DND-41 (cell line): ENCODE measurements around the gene SIX2.

Experiments used
- ATAC-seq: fragments of 200-7000 bp; cut with Tn5 transposase; 3 replicates; pipeline ENCODE4 v1.9.1; 2021; ENCODE audit warnings: low read depth; ENCODE audit not compliant: insufficient read depth
- DNase-seq: peaks from one replicate; pipeline ENCODE4 v3.0.0-alpha.2; 2020
- H2AFZ ChIP-seq: 2 replicates; pipeline ENCODE4 v1.6.0; 2012; ENCODE audit warnings: low read depth, low read length
- H3K27ac ChIP-seq: 2 replicates; pipeline ENCODE4 v1.5.1; 2012; ENCODE audit warnings: low read length, inconsistent platforms
- H3K27me3 ChIP-seq: fragments of 200-600 bp; sonication (generic); 2 replicates; pipeline ENCODE4 v1.6.0; 2012; ENCODE audit warnings: low read length, mild to moderate bottlenecking, inconsistent platforms; ENCODE audit not compliant: insufficient read depth, poor library complexity
- H3K36me3 ChIP-seq: 2 replicates; pipeline ENCODE4 v1.5.1; 2012; ENCODE audit warnings: low read length, inconsistent platforms; ENCODE audit not compliant: insufficient read depth
- H3K4me1 ChIP-seq: 2 replicates; pipeline ENCODE4 v1.5.1; 2012; ENCODE audit warnings: mild to moderate bottlenecking, low read length; ENCODE audit not compliant: insufficient read depth
- H3K4me2 ChIP-seq: 2 replicates; pipeline ENCODE4 v1.6.0; 2012; ENCODE audit warnings: mild to moderate bottlenecking, moderate library complexity, low read length, inconsistent platforms; ENCODE audit not compliant: insufficient read depth
- H3K4me3 ChIP-seq, 2 experiments: fragments of 200-600 bp in 1 of 2; shearing (Covaris generic) in 1 of 2; 2 replicates each; pipeline ENCODE4 v1.5.1; 2012 to 2016; ENCODE audit warnings: inconsistent platforms in 2 of 2, low read length in 2 of 2, mild to moderate bottlenecking in 2 of 2, low read depth in 1 of 2, moderate library complexity in 1 of 2
- H3K79me2 ChIP-seq: 2 replicates; pipeline ENCODE4 v1.6.0; 2012; ENCODE audit warnings: low read length, inconsistent platforms; ENCODE audit not compliant: insufficient read depth
- H3K9ac ChIP-seq: 2 replicates; pipeline ENCODE4 v1.6.0; 2012; ENCODE audit warnings: low read depth, mild to moderate bottlenecking, inconsistent platforms, low read length, moderate library complexity
- H3K9me3 ChIP-seq: 2 replicates; pipeline ENCODE4 v1.5.1; 2012; ENCODE audit warnings: low read length, moderate library complexity, mild to moderate bottlenecking, inconsistent platforms; ENCODE audit not compliant: insufficient read depth, severe bottlenecking
- H4K20me1 ChIP-seq: 2 replicates; pipeline ENCODE4 v1.6.0; 2012; ENCODE audit warnings: low read length; ENCODE audit not compliant: insufficient read depth
- CTCF ChIP-seq: IDR thresholded peaks from 2 replicates; pipeline ENCODE4 v1.5.1; 2012; ENCODE audit warnings: borderline replicate concordance, low read length, moderate library complexity, mild to moderate bottlenecking; ENCODE audit not compliant: poor library complexity, severe bottlenecking; ENCODE audit errors: extremely low read depth
- EZH2 ChIP-seq: IDR thresholded peaks from 3 replicates; pipeline ENCODE4 v1.6.1; 2012; ENCODE audit warnings: borderline replicate concordance, low read depth, mild to moderate bottlenecking, moderate library complexity, low read length, inconsistent platforms; ENCODE audit not compliant: severe bottlenecking

The SIX2 gene

GRCh38 chr2:45009303-45009927 is at the start of gene SIX2:
Gene SIX2 (minus strand): TSS chr2:45009452. CDS start chr2:45009110, 342 bp downstream.
- H2AFZ ChIP-seq = no peak within 1 kb of the TSS
- H3K36me3 ChIP-seq = no peaks in the 10 kb centered on the region
- H3K4me3 ChIP-seq = no peak within 1 kb of the TSS
- no peak within 1 kb of the TSS for H3K27ac ChIP-seq
- no peaks in the 10 kb centered on the region for H3K27me3 ChIP-seq
- H4K20me1 ChIP-seq = no peaks in the 10 kb centered on the region
- no peaks in the 10 kb centered on the region for H3K9me3 ChIP-seq
- no peak for TF ChIP-seq EZH2
- no peak for TF ChIP-seq CTCF
- no peaks in the 10 kb centered on the region for H3K4me1 ChIP-seq
- H3K4me2 ChIP-seq = no peak within 1 kb of the TSS
- H3K9ac ChIP-seq = no peak within 1 kb of the TSS
- no peak for ATAC-seq
- H3K79me2 ChIP-seq = no peaks in the 10 kb centered on the region
- no peak for DNase-seq

GRCh38 chr2:45055162-45055605 is 45.9 kb upstream of the SIX2 start:
- Histone ChIP-seq H3K4me3 (no peak overlapping the region), H3K27ac (no peak overlapping the region), H2AFZ (no peak overlapping the region), H3K36me3 (no peaks in the 10 kb centered on the region), H3K9me3 (no peaks in the 10 kb centered on the region), H3K79me2 (no peaks in the 10 kb centered on the region), H4K20me1 (no peaks in the 10 kb centered on the region), H3K9ac (no peak overlapping the region), H3K4me2 (no peak overlapping the region), H3K4me1 (no peaks in the 10 kb centered on the region), H3K27me3 (no peaks in the 10 kb centered on the region)
- no peak for DNase-seq
- TF ChIP-seq CTCF = no peak
- TF ChIP-seq EZH2 = no peak
- ATAC-seq = no peak

- H3K36me3 ChIP-seq = no peaks in the 10 kb centered on the region
- H3K9ac ChIP-seq = no peak overlapping the region
- H3K4me2 ChIP-seq = no peak overlapping the region
- TF ChIP-seq EZH2 (no peak), CTCF (no peak)
- no peak overlapping the region for H3K27ac ChIP-seq
- H3K79me2 ChIP-seq = no peaks in the 10 kb centered on the region
- DNase-seq (no peak), ATAC-seq (no peak)
- no peak overlapping the region for H2AFZ ChIP-seq
- H3K4me1 ChIP-seq = no peaks in the 10 kb centered on the region
- H3K9me3 ChIP-seq = no peaks in the 10 kb centered on the region
- H3K4me3 ChIP-seq = no peak overlapping the region
- H3K27me3 ChIP-seq = no peaks in the 10 kb centered on the region
- no peaks in the 10 kb centered on the region for H4K20me1 ChIP-seq
Measured at GRCh38 chr2:45053966-45054365, 44.7 kb upstream of the SIX2 start.
